ENCODE results near the gene CNTNAP2. TPM values are rescaled to one million over a fixed set of nuclear protein-coding genes. Genes with fewer than 3 reads are reported as not detected.

The CNTNAP2 gene
- total and polyA plus RNA-seq, 9 of the 15 experiments (the other 6 are each of a cell fraction or from before 2014, with no cell fraction given): 0.04 to 0.62 (median 0.09) TPM; not detected in 4

GRCh38 chr7:147415991-147416390 is 1299.4 kb downstream of the CNTNAP2 start (continued):
- TF ChIP-seq SAFB2 (IDR thresholded peaks at IDR 0.05; ENCODE audit: borderline replicate concordance, low read depth, low read length, severe bottlenecking) (no peak), RBM17 (IDR thresholded peaks at IDR 0.05; ENCODE audit: borderline replicate concordance, low read depth, low read length) (no peak), ZNF785 (CRISPR knock-in tag; IDR thresholded peaks at IDR 0.05) (no peak), SIN3B (IDR thresholded peaks at IDR 0.05; ENCODE audit: low read depth) (no peak)

GRCh38 chr7:147418966-147419365 is 1302.4 kb downstream of the CNTNAP2 start:
- Histone ChIP-seq H3K27ac (ENCODE audit: extremely low read depth, low read depth, low read length) (no peak overlapping the region), H3K27me3 (ENCODE audit: control insufficient read depth in 2 of 2, insufficient read depth in 2 of 2, low read length in 2 of 2) (no peaks in the 10 kb centered on the region), H2AFZ (ENCODE audit: low read depth, low read length) (no peak overlapping the region), H3K9me3 (replicated peaks; ENCODE audit: control insufficient read depth, insufficient read depth, low read depth, low read length) (no peaks in the 10 kb centered on the region; the same call in 1 of the 2 replicates), H3K9ac (ENCODE audit: insufficient read depth in 1 of 2, low read depth in 2 of 2, low read length in 2 of 2) (no peak overlapping the region), H3K36me3 (ENCODE audit: control insufficient read depth, insufficient read depth, low read length) (no peaks in the 10 kb centered on the region), H3K9me1 (ENCODE audit: control insufficient read depth, insufficient read depth, low read length) (no peaks in the 10 kb centered on the region), H3K4me3 (no peak overlapping the region), H3K4me2 (ENCODE audit: insufficient read depth, low read length) (no peak overlapping the region), H3K4me1 (replicated peaks in 1 of 2; ENCODE audit: control insufficient read depth in 2 of 2, insufficient read depth in 2 of 2, low read length in 2 of 2) (no peaks in the 10 kb centered on the region), H4K20me1 (replicated peaks; ENCODE audit: control insufficient read depth, insufficient read depth, low read length) (no peaks in the 10 kb centered on the region), H3K79me2 (ENCODE audit: control insufficient read depth, insufficient read depth, low read length) (no peaks in the 10 kb centered on the region)
- 0% methylated on average over 3 of the region's 3 CpGs for whole genome bisulfite sequencing (ENCODE audit: insufficient coverage, low coverage, missing lambda C conversion rate)
- DNase-seq (ENCODE audit: extremely low read depth in 1 of 4, low spot score in 3 of 4): no peak
- ATAC-seq: no peak
- no peak for FAIRE-seq
- ChIA-PET CTCF (ENCODE audit: low intra/inter-chr PET ratio) (no interaction called here), POLR2A (no interaction called here)
- intact Hi-C loops (cut with micrococcal nuclease): no loop called here
- TF ChIP-seq MECOM (CRISPR knock-in tag; IDR thresholded peaks at IDR 0.05) (no peak), YBX1 (IDR thresholded peaks at IDR 0.05) (no peak)
- in situ Hi-C loops (cut with MboI): no loop called here
- BruUV-seq (replicated peaks): no TSS peak
